ENCODE measurements around the gene HOXC12.
A peak's percentile ranks its signal among the peaks of the same experiment; 100 is the strongest.

The HOXC12 gene

GRCh38 chr12:53971129-53971528 lies 16.4 kb downstream of the HOXC12 start:
- in situ Hi-C loops (cut with MboI; ENCODE audit: low pct_unique_long_range_greater_than_20kb, low sequenced_read_pairs, unreplicated experiment) = no loop called here
- DNase-seq (ENCODE audit: low spot score) = no peak
- TF ChIP-seq, protein P1, sequence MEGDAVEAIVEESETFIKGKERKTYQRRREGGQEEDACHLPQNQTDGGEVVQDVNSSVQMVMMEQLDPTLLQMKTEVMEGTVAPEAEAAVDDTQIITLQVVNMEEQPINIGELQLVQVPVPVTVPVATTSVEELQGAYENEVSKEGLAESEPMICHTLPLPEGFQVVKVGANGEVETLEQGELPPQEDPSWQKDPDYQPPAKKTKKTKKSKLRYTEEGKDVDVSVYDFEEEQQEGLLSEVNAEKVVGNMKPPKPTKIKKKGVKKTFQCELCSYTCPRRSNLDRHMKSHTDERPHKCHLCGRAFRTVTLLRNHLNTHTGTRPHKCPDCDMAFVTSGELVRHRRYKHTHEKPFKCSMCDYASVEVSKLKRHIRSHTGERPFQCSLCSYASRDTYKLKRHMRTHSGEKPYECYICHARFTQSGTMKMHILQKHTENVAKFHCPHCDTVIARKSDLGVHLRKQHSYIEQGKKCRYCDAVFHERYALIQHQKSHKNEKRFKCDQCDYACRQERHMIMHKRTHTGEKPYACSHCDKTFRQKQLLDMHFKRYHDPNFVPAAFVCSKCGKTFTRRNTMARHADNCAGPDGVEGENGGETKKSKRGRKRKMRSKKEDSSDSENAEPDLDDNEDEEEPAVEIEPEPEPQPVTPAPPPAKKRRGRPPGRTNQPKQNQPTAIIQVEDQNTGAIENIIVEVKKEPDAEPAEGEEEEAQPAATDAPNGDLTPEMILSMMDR (IDR thresholded peaks at IDR 0.05; ENCODE audit: extremely low read depth, insufficient read depth, missing control alignments) = no peak

DNA sequence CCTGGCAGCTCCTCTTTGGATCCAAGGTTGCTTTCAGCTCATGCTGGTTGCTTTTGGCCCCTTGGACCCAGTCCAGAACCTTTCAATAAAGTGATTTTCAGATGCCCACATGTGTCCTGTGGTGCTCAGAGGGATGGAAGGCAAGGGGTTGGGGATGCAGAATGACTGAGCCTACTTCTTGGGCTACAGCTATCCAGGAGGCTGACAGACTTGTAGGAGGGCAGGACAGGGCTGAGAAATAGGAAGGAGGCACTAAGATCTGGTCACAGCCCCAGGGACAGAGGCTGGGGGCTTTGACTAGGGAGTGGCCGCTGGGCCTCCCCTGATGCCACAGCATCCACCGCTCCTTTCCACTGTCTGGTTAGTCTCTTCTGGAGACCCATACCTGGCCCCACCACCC lies 17.0 kb downstream of the HOXC12 start:
- no peak for DNase-seq (ENCODE audit: low spot score)
- in situ Hi-C loops (cut with MboI; ENCODE audit: low pct_unique_long_range_greater_than_20kb, low sequenced_read_pairs, unreplicated experiment) = no loop called here
- TF ChIP-seq, protein P1 (IDR thresholded peaks at IDR 0.05; ENCODE audit: extremely low read depth, insufficient read depth, missing control alignments) = no peak

- in situ Hi-C loops (cut with MboI; ENCODE audit: low pct_unique_long_range_greater_than_20kb, low sequenced_read_pairs, unreplicated experiment) = no loop called here
- TF ChIP-seq, protein P1 (IDR thresholded peaks at IDR 0.05; ENCODE audit: extremely low read depth, insufficient read depth, missing control alignments) = no peak
- no peak for DNase-seq (ENCODE audit: low spot score)
Measured at GRCh38 chr12:53972152-53972702, 17.5 kb downstream of the HOXC12 start.

- in situ Hi-C loops (cut with MboI; ENCODE audit: low pct_unique_long_range_greater_than_20kb, low sequenced_read_pairs, unreplicated experiment) = no loop called here
- TF ChIP-seq, protein P1 (IDR thresholded peaks at IDR 0.05; ENCODE audit: extremely low read depth, insufficient read depth, missing control alignments) = no peak
- DNase-seq (ENCODE audit: low spot score) = no peak
Measured at GRCh38 chr12:53972722-53973235, 18.1 kb downstream of the HOXC12 start, which contains the start of gene HOXC11. HOXC11 (plus strand) TSS chr12:53973126; CDS start chr12:53973242, 116 bp downstream.

- DNase-seq (ENCODE audit: low spot score) = no peak
- in situ Hi-C loops (cut with MboI; ENCODE audit: low pct_unique_long_range_greater_than_20kb, low sequenced_read_pairs, unreplicated experiment) = no loop called here
- TF ChIP-seq, protein P1 (IDR thresholded peaks at IDR 0.05; ENCODE audit: extremely low read depth, insufficient read depth, missing control alignments) = no peak
Measured at GRCh38 chr12:53973236-53974042, 18.7 kb downstream of the HOXC12 start.

DNA sequence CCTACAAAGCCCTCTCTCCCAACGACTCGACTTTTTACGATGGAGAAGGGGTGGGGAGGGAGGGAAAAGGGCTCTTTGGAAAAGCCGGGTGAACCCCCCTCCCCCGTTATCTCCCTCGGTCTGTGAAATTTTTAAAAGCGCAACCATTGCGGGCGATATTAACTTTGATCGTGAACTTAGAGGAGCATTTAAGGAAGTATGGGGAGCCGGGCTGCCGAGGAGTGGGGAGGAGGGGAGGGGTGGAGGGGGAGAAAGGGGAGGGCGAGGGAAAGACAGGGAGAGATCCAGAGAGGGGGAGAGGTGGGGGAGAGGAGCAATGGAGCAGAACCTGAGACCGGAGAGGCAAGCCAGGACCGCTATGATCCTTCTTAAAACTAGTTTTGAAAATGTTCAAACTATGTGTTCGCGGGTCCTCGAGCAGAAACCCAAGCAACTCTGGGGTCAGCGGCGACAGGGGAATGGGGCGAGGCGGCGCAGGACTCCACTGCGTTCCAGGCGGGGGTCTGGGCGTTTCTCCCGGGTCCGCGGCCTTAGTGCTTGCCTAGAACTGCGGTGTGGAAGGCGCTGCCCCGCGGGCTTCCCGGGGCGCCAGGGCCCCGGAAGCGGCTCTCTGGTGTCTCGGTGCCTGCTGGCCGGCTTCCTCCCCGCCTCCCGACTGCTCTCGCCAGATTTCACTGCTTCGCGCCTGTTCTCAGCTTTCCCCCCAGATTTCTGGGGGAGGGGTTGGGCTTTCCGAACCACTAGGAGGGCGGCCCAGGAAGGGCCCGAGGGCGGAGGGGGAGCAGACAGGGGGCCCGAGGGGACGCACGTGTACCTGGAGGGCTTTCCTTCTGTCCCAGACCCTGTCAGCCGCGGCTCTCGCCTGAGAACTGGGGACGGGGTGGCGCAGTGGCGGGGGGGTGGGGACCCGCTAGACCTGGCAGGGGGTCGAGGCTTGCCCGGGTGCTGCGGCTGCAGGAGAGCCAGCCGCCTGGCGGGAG lies 19.7 kb downstream of the HOXC12 start, which contains the start of gene HOTAIR:
TSS of gene HOTAIR (minus strand) at position 871 of the 980 bp plus-strand sequence.
- in situ Hi-C loops (cut with MboI; ENCODE audit: low pct_unique_long_range_greater_than_20kb, low sequenced_read_pairs, unreplicated experiment) = no loop called here
- TF ChIP-seq, protein P1 (IDR thresholded peaks at IDR 0.05; ENCODE audit: extremely low read depth, insufficient read depth, missing control alignments) = no peak
- peak; percentile 74 for DNase-seq (ENCODE audit: low spot score)
